IPS-15b (cell line): Measurements from ENCODE around the gene EGFL7.

Experiments
- H3K27me3 ChIP-seq: one replicate; pipeline ENCODE4 v1.6.1; 2013; ENCODE audit warnings: low read length; ENCODE audit not compliant: control insufficient read depth, insufficient read depth
- H3K36me3 ChIP-seq: one replicate; pipeline ENCODE4 v1.6.1; 2013; ENCODE audit warnings: low read length; ENCODE audit not compliant: control insufficient read depth, insufficient read depth
- H3K4me1 ChIP-seq: one replicate; pipeline ENCODE4 v1.6.1; 2013; ENCODE audit warnings: mild to moderate bottlenecking, low read length; ENCODE audit not compliant: control insufficient read depth, insufficient read depth
- H3K4me3 ChIP-seq: one replicate; pipeline ENCODE4 v1.5.1; 2013; ENCODE audit warnings: low read depth, low read length
- H3K9ac ChIP-seq: one replicate; pipeline ENCODE4 v1.6.1; 2013; ENCODE audit warnings: low read depth, mild to moderate bottlenecking, low read length
- H3K9me3 ChIP-seq: one replicate; pipeline ENCODE4 v1.6.1; 2013; ENCODE audit warnings: mild to moderate bottlenecking, low read length; ENCODE audit not compliant: control insufficient read depth, insufficient read depth

The EGFL7 gene

DNA sequence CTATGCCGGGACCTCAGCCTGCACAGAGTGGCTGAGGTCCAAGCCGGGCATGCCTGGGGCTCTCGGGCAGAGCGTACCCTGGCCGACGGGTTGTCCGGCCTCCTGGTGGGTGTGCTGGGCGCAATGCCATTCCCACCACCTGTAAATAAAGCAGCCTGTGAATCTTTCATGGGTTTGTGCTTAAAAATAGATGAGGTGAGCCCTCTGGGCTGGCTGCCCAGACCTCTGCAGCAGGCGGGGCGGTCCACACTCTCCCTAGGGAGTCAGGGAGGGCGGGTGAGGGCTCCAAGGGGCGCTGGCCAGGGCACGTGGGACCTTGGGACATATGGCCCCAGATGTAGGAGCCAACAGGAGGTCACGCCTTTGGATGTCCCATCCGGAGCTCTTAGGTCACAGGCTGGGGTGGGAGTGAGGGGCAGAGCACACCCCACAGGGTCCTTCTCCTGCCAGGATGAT is 28.1 kb downstream of the EGFL7 start:
- Histone ChIP-seq H3K27me3 (no peaks in the 10 kb centered on the region), H3K4me1 (peaks cover 5% of the 10 kb centered on the region), H3K9me3 (no peaks in the 10 kb centered on the region), H3K9ac (no peak overlapping the region), H3K4me3 (no peak overlapping the region), H3K36me3 (no peaks in the 10 kb centered on the region)

DNA sequence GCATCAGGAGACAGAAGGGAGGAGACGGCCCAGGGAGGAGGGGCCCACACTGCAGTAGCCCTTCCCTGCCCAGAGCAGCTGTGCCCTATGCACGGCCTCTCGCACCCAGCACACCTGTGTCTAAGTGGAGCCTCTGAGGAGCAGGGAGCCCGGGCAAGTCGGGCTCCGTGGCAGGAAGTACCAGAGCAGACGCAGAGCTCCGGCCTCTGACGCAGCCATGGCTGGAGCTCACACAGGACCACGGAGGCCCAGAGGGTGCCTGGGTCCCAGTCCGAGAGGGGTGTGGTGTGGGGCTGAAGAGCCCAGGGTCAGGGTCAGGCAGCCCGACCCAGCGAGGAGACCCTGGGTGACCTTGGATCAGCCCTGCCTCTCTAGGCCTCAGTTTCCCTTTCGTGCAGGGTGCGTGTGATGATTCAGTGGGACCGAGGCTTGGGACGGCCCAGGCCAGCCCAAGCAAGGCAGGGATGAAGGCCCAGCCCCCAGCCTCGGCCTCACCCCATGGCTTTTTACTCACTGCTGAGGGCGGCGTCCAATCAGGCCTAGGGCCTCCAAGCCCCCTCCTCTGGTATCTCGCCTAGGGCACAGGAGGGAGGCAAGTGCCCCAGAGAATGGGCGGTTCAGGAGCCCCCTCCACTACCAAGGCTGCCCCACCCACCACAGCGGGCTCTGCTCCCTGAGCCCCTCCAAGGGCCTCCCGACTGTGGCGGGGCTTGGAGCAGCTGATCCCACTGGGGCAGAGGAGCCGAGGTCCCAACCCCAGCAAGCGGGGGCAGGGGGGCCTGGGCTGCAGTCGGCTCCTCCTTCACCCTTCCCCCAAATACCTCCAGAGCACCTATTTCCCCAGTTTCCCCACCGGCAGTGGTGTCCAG is 28.8 kb downstream of the EGFL7 start:
- Histone ChIP-seq H3K9ac (no peak overlapping the region), H3K4me3 (no peak overlapping the region), H3K27me3 (no peaks in the 10 kb centered on the region), H3K4me1 (peaks cover 3% of the 10 kb centered on the region), H3K9me3 (no peaks in the 10 kb centered on the region), H3K36me3 (no peaks in the 10 kb centered on the region)

DNA sequence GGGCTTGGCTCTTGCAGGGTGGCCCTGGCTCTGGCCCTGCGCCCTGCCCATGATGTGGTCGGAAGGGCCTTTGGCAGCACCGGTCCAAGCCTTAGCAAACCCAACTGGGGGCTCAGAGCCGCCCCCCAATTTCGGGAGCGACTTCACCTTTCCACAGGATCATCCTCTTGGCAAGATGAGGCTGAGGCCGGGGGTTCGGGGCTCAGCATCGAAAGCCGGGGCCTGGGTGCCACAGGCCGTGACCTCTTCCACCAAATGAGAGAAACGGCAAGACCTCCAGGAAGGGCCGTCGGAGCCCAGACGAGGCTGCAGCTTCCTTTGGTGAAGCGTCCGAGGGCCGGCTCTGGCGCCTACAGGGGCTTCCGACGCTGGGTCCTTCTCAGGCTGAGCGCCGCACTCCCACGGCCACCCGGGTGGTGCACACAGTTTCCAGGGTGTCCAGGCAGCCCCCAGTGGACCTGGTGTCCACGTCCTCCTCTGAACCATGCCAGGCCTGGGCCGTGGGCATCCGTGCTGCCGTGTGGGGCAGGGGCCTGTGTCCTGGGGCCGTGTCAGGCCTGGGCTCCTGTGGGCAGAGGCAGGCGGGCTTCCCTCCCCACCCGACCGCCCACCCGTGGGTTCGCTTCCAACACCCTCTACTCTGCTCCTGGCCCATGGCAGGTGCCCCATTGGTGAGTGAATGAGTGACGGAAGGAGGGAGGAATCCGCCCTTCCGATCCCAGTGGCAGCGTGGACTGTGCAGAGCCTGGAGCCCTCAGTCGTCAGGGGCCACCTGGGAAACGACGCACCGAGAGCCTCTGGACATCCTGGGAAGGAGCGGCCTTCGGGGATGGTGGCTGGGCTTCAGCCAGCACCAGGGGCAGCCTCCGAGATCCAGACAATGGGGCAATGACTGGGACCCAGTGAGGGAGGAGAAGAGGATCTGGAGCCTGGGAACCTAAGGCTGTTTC is 29.7 kb downstream of the EGFL7 start:
- Histone ChIP-seq H3K36me3 (no peaks in the 10 kb centered on the region), H3K4me1 (peaks cover 3% of the 10 kb centered on the region), H3K9me3 (no peaks in the 10 kb centered on the region), H3K27me3 (no peaks in the 10 kb centered on the region), H3K4me3 (no peak overlapping the region), H3K9ac (no peak overlapping the region)

DNA sequence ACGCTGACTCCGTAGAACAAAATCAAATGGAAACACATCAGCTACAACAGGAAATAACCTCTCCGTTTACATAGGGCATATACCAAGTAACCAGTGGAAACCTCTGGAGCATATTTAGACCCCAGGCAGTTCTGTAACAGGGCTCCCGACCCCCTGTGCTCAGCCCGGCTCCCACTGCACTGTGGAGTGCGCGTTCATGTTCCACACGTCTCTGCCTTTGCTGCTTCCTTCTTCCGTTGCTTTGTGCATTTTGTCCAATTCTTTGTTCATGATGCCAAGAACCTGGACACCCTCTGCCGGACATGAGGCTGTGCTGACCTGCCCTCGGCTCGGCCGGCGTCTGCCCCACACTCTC is 30.4 kb downstream of the EGFL7 start:
- Histone ChIP-seq H3K9me3 (no peaks in the 10 kb centered on the region), H3K4me1 (peaks cover 3% of the 10 kb centered on the region), H3K9ac (no peak overlapping the region), H3K4me3 (no peak overlapping the region), H3K36me3 (no peaks in the 10 kb centered on the region), H3K27me3 (no peaks in the 10 kb centered on the region)

DNA sequence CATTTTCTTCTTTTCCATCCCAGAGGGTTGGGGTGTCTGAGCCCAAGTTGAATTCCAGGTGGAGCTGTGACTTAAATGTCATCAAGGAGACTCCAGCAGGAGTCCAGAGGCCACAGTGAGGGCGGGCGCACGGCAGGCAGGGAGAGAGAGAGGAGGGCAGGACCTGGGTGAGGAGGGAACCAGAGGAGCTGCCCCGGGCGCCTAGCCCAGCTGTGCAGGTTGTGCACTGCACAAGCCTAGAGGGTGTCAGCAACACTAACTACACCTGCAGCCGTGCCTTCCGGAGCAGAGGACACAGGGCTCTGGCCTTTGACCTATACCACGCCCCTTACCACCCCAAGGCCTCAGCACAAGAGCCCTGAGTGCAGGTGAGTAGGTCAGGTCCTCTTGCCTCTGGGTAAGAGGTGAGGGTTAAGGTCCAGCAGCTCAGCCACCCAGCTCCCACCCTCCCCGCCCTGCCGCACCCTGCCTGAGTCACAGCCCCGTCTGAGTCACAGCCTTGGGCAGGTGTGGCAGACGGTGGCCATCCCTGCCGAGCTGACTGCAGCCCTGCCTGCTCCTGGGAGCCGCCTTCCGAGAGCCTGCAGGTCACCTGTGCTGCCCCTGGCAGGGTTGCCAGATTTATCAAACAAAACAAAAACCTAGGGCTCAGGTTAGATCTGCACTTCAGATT is 30.9 kb downstream of the EGFL7 start:
- Histone ChIP-seq H3K4me1 (no peaks in the 10 kb centered on the region), H3K9me3 (no peaks in the 10 kb centered on the region), H3K4me3 (no peak overlapping the region), H3K9ac (no peak overlapping the region), H3K36me3 (no peaks in the 10 kb centered on the region), H3K27me3 (no peaks in the 10 kb centered on the region)

DNA sequence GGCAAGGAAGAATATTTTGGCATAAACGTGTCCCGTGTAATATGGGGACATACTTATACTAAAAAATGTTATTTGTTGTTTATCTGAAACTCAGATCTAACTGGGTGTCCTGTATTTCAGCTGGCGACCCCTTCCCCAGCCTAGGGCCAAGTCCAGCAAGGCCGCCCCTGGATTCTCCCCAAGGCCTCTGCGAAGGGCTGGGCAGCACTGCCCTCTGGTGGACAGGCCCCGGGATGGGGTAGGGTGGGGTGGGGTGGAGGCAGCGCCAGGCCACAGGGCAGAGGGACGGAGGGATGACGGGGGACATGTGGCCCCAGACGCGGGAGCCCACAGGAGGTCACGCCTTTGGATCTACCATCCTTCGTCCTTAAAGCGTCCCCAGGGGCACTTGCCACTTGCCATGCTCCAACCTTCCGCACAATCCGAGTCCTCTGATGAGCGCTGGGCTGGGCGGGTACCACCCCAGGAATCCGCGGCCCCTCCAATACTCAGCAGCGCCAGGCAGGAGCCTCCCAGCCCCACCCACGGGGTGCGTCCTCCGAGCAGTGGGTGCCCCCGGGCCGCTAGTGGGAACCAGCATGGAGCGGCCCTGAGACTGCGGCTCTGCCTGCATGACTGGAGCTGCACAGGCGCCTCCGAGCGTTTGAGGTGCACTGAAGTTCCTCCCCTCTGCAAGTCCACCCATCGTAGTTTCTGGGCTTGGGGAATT is 31.6 kb downstream of the EGFL7 start:
- Histone ChIP-seq H3K36me3 (no peaks in the 10 kb centered on the region), H3K27me3 (no peaks in the 10 kb centered on the region), H3K9me3 (no peaks in the 10 kb centered on the region), H3K4me3 (no peak overlapping the region), H3K4me1 (no peaks in the 10 kb centered on the region), H3K9ac (no peak overlapping the region)

DNA sequence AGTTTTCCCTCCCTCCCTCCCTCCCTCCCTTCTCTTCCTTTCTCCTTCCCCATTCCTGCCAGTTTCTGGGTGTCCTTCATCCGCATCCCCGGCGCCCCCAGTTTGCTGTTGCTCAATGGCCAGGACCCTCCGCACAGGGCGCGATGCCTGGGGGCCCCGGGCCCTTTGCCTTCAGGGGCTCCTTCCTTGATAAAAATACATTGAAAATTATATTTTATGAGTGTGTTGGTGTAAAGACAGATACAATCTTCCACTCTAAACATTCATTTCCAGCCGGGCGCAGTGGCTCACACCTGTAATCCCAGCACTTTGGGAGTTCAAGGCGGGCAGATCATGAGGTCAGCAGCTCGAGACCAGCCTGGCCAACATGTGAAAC is 32.1 kb downstream of the EGFL7 start:
- H3K4me1 ChIP-seq: no peaks in the 10 kb centered on the region
- no peak overlapping the region for H3K4me3 ChIP-seq
- H3K9me3 ChIP-seq: no peaks in the 10 kb centered on the region
- H3K9ac ChIP-seq: no peak overlapping the region
- no peaks in the 10 kb centered on the region for H3K36me3 ChIP-seq
- no peaks in the 10 kb centered on the region for H3K27me3 ChIP-seq

DNA sequence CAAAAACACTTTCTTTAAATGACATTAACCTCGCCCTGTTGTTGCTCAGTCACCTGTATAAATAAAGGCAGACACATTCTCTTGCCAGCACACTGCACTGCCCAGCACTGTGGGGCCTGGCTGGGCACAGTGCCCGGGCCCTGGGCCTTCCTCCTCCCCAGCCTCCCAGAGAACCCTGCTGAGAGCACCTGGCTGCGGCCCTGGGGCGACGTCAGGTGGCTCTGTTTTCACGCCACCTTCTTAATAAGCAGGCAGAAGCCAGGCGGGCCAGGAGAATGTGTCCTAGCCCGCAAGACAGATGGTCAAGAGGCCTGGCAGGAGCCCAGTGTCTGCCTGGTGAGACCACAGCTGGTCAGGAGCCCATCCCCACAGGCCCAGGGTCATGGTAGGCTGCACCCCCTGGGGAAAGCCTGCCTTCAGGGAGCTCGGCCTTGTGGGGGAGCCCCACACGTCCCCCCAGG is 32.7 kb downstream of the EGFL7 start:
- Histone ChIP-seq H3K9ac (no peak overlapping the region), H3K4me3 (no peak overlapping the region), H3K9me3 (no peaks in the 10 kb centered on the region), H3K4me1 (no peaks in the 10 kb centered on the region), H3K27me3 (no peaks in the 10 kb centered on the region), H3K36me3 (no peaks in the 10 kb centered on the region)

DNA sequence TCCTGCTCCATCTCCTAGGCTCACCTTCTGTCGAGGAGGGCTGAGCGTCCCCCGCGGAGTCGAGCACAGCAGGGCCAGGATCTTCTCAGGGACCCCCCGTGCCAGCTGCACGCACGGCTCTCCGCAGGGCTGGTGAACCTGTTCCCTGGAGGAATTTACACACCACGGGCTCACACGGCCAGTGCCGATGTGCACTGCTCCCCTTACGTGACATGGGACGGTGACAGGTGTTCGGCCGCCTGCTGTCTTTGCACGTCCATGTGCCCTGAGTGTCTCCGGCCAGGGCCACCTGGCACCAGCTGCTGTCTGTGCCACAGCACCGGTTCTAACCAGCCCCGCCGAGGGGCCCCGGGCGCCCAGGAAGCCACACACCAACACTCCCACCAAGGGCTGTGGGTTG is 33.2 kb downstream of the EGFL7 start:
- H3K27me3 ChIP-seq: no peaks in the 10 kb centered on the region
- no peak overlapping the region for H3K4me3 ChIP-seq
- H3K9ac ChIP-seq: no peak overlapping the region
- H3K36me3 ChIP-seq: no peaks in the 10 kb centered on the region
- no peaks in the 10 kb centered on the region for H3K9me3 ChIP-seq
- H3K4me1 ChIP-seq: no peaks in the 10 kb centered on the region

DNA sequence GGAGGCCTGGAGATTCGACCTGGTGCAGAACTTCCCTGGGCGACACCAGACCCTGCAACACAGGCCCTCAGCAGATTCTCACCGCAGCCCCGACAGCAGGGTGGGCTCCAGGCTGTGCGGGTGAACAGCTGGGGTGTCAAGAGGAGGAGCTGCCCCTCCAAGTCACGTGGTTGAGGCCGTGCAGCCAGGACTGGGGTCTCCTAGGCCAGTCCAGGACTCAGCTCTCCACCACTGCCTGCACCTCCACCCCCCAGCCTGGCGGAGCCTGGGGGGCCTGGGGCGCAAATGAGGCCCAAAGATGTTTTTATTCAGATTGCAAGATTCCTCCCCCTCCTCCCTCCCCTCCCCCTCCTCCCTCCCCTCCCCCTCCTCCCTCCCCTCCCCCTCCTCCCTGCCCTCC is 33.8 kb downstream of the EGFL7 start:
- Histone ChIP-seq H3K36me3 (no peaks in the 10 kb centered on the region), H3K4me3 (no peak overlapping the region), H3K9me3 (no peaks in the 10 kb centered on the region), H3K9ac (no peak overlapping the region), H3K4me1 (no peaks in the 10 kb centered on the region), H3K27me3 (peaks cover 4% of the 10 kb centered on the region)
